ENCODE results near the gene RNF213.

Gene RNF213

DNA sequence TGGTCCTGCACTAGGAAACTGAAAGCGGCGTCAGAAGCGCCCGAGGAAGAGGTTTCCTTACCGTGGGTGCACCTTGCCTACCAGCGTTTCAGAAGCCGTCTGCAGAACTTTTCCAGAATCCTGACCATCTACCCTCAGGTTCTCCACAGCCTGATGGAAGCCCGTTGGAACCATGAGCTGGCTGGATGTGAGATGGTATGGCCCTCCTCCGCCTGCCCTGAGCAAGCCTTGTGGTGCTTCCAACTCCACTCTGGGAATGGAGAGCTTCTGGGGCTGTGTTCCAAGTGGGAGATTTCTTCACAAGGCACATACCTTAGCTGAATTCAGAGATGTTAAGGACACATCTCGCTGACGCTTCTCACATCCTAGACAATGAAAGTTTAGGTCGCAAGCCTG is 102.5 kb downstream of the RNF213 start:
- H3K9me3 ChIP-seq (ENCODE audit: control insufficient read depth in 2 of 2, low read length in 2 of 2) = no peaks in the 10 kb centered on the region
- no peaks in the 10 kb centered on the region for H3K27me3 ChIP-seq (ENCODE audit: control insufficient read depth in 1 of 2, insufficient read depth in 2 of 2, low read length in 2 of 2)
- peaks cover 5% of the 10 kb centered on the region for H3K4me1 ChIP-seq (ENCODE audit: control insufficient read depth, insufficient read depth, low read length)
- H3K36me3 ChIP-seq (ENCODE audit: control insufficient read depth in 2 of 2, insufficient read depth in 2 of 2, low read length in 2 of 2) = peaks cover 59 to 69% of the 10 kb centered on the region in 2 donors
- H3K4me3 ChIP-seq (ENCODE audit: low read length in 2 of 2) = no peak overlapping the region
- H3K9ac ChIP-seq (ENCODE audit: low read length in 2 of 2) = no peak overlapping the region
- no peak overlapping the region for H3K27ac ChIP-seq (ENCODE audit: low read length)

DNA sequence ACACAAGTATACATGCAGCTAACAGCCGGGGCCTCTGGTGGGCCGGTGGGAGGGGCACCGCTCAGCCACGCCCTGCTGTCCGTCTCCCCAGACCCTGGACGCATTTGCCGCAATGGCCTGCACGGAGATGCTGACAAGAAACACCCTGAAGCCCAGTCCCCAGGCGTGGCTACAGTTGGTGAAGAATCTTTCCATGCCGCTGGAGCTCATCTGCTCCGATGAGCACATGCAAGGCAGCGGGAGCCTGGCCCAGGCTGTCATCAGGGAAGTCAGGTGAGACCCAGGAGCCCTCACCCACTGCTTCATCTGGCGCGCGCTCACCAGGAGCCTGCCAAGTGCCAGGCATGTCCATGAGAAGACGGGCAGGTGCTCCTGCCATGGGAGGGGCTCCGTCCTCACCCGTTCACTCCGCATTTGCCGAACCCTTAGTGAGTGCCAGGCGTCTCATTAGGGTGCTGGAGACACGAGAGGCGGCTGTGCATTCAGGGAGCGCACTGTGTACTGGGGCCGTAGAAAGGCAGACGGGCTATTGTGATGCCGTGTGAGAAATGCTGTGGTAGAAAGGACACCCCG is 103.0 kb downstream of the RNF213 start:
- Histone ChIP-seq H3K36me3 (ENCODE audit: control insufficient read depth in 2 of 2, insufficient read depth in 2 of 2, low read length in 2 of 2) (peaks cover 62 to 67% of the 10 kb centered on the region in 2 donors), H3K4me3 (ENCODE audit: low read length in 2 of 2) (no peak overlapping the region), H3K27ac (ENCODE audit: low read length) (no peak overlapping the region), H3K9ac (ENCODE audit: low read length in 2 of 2) (no peak overlapping the region), H3K4me1 (ENCODE audit: control insufficient read depth, insufficient read depth, low read length) (peaks cover 5% of the 10 kb centered on the region), H3K27me3 (ENCODE audit: control insufficient read depth in 1 of 2, insufficient read depth in 2 of 2, low read length in 2 of 2) (no peaks in the 10 kb centered on the region), H3K9me3 (ENCODE audit: control insufficient read depth in 2 of 2, low read length in 2 of 2) (no peaks in the 10 kb centered on the region)

DNA sequence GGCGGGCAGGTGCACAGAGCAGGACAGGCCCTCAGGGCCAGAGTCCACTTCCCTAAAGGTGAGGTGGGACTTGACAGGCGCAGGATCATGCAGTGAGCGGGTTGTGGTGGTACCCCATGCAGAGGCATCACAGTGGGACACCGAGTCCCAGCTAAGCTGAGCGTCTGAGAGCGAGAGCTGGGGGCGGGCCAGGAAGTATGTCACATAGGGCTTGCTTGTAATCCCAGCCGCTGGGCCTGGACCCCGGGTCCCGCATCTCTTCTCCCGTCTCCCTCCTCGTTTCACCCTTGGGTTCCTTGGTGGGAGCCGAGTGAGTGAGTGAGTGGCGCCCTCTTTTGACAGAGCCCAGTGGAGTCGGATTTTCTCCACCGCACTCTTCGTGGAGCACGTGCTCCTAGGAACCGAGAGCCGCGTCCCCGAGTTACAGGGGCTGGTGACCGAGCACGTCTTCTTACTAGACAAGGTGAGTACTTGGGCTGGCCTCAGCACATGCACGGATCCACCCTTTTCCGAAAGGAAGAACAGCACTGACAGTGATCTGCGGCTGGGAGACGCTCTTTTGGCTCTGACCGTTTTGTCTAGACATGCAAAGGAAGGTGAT is 103.5 kb downstream of the RNF213 start:
- H3K27ac ChIP-seq (ENCODE audit: low read length) = no peak overlapping the region
- peaks cover 5% of the 10 kb centered on the region for H3K4me1 ChIP-seq (ENCODE audit: control insufficient read depth, insufficient read depth, low read length)
- H3K36me3 ChIP-seq (ENCODE audit: control insufficient read depth in 2 of 2, insufficient read depth in 2 of 2, low read length in 2 of 2) = peaks cover 66 to 68% of the 10 kb centered on the region in 2 donors
- no peaks in the 10 kb centered on the region for H3K27me3 ChIP-seq (ENCODE audit: control insufficient read depth in 1 of 2, insufficient read depth in 2 of 2, low read length in 2 of 2)
- no peak overlapping the region for H3K4me3 ChIP-seq (ENCODE audit: low read length in 2 of 2)
- no peaks in the 10 kb centered on the region for H3K9me3 ChIP-seq (ENCODE audit: control insufficient read depth in 2 of 2, low read length in 2 of 2)
- no peak overlapping the region for H3K9ac ChIP-seq (ENCODE audit: low read length in 2 of 2)

DNA sequence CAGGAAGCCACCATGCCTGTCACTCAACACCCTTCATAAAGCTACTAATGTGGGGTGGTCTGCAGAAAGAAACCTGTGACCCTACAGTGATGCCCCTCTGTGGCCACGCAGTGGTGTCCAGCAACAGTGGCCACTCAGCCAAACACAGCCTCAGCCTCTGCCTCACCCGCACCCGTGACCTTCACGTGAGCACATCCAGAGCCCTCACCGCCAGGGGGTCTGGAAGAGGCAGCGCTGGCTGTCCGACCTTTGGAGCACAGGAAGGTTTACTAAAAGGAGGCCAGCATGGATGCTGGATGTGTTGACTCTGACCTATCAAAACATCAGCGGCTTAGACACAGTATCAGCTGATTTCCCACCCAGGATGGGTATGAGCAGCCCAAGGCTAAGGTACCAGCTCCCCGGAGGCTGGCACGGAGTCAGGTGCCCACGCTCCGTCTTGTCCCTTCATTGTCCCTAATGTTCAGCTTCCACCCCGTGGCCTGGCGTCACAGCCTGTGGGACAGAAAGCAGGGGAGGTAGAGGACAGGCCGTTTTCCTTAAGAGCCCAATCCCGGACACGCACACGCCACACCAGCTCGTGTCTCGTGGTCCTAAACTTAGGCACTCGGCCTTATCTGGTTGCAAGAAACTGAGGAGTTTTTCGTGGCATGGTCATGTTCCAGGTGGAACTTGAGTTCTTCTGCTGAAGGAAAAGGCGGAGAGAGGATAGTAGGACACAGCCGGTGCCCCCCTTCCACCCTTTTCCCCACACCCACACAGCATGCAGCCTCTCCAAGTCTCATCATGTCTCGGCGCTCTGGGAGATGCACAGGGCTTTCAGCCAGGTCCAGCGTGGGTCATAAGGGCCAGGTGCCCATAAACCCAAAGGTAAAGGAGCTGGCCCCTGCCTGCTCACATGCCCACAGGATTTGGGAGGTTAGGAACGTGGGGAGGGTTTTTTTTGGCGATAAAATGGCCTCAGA is 104.6 kb downstream of the RNF213 start:
- H3K36me3 ChIP-seq (ENCODE audit: control insufficient read depth in 2 of 2, insufficient read depth in 2 of 2, low read length in 2 of 2) = peaks cover 70 to 71% of the 10 kb centered on the region in 2 donors
- peaks cover 5% of the 10 kb centered on the region for H3K4me1 ChIP-seq (ENCODE audit: control insufficient read depth, insufficient read depth, low read length)
- no peak overlapping the region for H3K9ac ChIP-seq (ENCODE audit: low read length in 2 of 2)
- no peaks in the 10 kb centered on the region for H3K27me3 ChIP-seq (ENCODE audit: control insufficient read depth in 1 of 2, insufficient read depth in 2 of 2, low read length in 2 of 2)
- H3K9me3 ChIP-seq (ENCODE audit: control insufficient read depth in 2 of 2, low read length in 2 of 2) = no peaks in the 10 kb centered on the region
- H3K27ac ChIP-seq (ENCODE audit: low read length) = no peak overlapping the region
- H3K4me3 ChIP-seq (ENCODE audit: low read length in 2 of 2) = no peak overlapping the region

DNA sequence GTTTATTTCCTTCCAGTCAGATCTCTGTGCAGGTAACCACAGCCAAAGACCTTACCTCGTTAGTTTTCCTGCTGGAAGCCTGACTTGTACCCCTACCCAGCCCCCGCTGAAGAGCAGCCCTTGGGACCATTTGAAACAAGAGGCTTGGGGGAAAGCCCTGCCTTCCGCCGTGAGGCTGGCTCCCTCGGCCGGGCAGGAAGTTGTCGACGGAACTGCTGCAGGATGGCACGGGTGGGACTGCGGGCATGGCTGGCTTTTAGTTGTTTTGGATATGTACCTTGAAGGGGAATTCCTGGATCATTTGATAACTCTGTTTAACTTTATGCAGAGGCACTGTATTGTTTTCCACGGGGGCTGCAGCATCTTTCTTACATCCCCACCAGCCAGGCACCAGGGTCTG is 105.3 kb downstream of the RNF213 start:
- Histone ChIP-seq H3K9ac (ENCODE audit: low read length in 2 of 2) (no peak overlapping the region), H3K36me3 (ENCODE audit: control insufficient read depth in 2 of 2, insufficient read depth in 2 of 2, low read length in 2 of 2) (peaks cover 68 to 70% of the 10 kb centered on the region in 2 donors), H3K4me1 (ENCODE audit: control insufficient read depth, insufficient read depth, low read length) (peaks cover 5% of the 10 kb centered on the region), H3K9me3 (ENCODE audit: control insufficient read depth in 2 of 2, low read length in 2 of 2) (no peaks in the 10 kb centered on the region), H3K4me3 (ENCODE audit: low read length in 2 of 2) (no peak overlapping the region), H3K27ac (ENCODE audit: low read length) (no peak overlapping the region), H3K27me3 (ENCODE audit: control insufficient read depth in 1 of 2, insufficient read depth in 2 of 2, low read length in 2 of 2) (no peaks in the 10 kb centered on the region)

DNA sequence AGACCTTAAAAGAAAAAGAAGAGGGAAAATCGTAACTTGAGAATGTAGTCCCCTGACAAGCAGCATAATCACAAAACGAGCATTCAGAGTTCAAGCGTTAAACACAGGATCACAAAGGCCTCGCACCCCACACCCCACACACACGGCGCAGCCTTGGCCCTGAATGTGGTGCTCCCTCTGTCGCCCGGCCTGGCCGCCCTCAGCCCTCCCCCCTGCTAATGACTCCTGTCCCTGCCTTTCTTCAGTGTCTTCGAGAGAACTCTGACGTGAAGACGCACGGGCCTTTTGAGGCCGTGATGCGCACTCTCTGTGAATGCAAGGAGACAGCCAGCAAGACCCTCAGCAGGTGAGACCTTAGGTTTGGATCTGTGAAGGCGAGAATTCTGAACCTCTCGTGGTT is 106.9 kb downstream of the RNF213 start:
- Histone ChIP-seq H3K27me3 (ENCODE audit: control insufficient read depth in 1 of 2, insufficient read depth in 2 of 2, low read length in 2 of 2) (no peaks in the 10 kb centered on the region), H3K4me1 (ENCODE audit: control insufficient read depth, insufficient read depth, low read length) (peaks cover 5% of the 10 kb centered on the region), H3K36me3 (ENCODE audit: control insufficient read depth in 2 of 2, insufficient read depth in 2 of 2, low read length in 2 of 2) (peaks cover 64% of the 10 kb centered on the region in 2 donors)

DNA sequence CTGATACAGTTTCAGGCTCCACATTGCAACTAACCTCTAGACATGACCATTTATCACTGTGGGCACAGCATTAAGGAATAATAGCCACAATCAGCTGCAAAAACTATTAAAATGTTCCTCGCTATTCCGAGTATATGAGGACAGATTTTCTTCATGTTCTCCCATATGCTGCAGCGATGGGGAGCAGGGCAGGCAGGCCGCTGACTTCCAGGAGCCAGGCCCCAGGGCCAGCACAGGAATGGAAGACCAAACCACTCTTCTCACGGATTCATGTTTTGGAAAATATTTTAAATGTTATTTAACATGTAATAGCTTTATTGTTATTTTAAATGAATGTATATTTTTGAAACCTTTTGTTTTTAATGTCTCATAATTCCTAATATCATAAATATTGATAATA is 110.5 kb downstream of the RNF213 start:
- no peak overlapping the region for H3K4me3 ChIP-seq (ENCODE audit: low read length in 2 of 2)
- no peak overlapping the region for H3K9ac ChIP-seq (ENCODE audit: low read length in 2 of 2)
- no peak overlapping the region for H3K27ac ChIP-seq (ENCODE audit: low read length)
- H3K27me3 ChIP-seq (ENCODE audit: control insufficient read depth in 1 of 2, insufficient read depth in 2 of 2, low read length in 2 of 2) = no peaks in the 10 kb centered on the region
- H3K9me3 ChIP-seq (ENCODE audit: control insufficient read depth in 2 of 2, low read length in 2 of 2) = no peaks in the 10 kb centered on the region
- H3K36me3 ChIP-seq (ENCODE audit: control insufficient read depth in 2 of 2, insufficient read depth in 2 of 2, low read length in 2 of 2) = peaks cover 62 to 66% of the 10 kb centered on the region in 2 donors
- H3K4me1 ChIP-seq (ENCODE audit: control insufficient read depth, insufficient read depth, low read length) = no peaks in the 10 kb centered on the region

More for the DNA sequence above, 106.9 kb downstream of the RNF213 start:
- no peak overlapping the region for H3K4me3 ChIP-seq (ENCODE audit: low read length in 2 of 2)
- H3K9ac ChIP-seq (ENCODE audit: low read length in 2 of 2) = no peak overlapping the region
- no peaks in the 10 kb centered on the region for H3K9me3 ChIP-seq (ENCODE audit: control insufficient read depth in 2 of 2, low read length in 2 of 2)
- H3K27ac ChIP-seq (ENCODE audit: low read length) = no peak overlapping the region

DNA sequence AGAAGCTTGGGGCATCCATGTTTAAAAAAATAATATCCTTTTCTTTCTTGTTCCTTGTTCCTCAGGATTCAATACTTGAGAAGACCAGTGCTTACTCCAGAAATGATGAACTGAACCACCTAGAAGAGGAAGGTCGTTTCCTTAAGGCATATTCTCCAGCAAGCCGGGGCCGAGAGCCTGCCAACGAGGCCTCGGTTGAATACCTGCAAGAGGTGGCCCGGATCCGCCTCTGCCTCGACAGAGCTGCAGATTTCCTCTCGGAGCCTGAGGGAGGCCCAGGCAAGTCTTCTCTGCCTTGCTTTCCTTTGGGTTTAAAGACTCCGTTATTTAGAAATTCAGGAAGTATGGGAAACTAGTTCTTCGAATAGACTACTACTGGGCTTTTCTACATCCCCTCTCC is 111.8 kb downstream of the RNF213 start:
- H3K9me3 ChIP-seq (ENCODE audit: control insufficient read depth in 2 of 2, low read length in 2 of 2) = no peaks in the 10 kb centered on the region
- H3K27ac ChIP-seq (ENCODE audit: low read length) = no peak overlapping the region
- H3K4me3 ChIP-seq (ENCODE audit: low read length in 2 of 2) = no peak overlapping the region
- no peaks in the 10 kb centered on the region for H3K4me1 ChIP-seq (ENCODE audit: control insufficient read depth, insufficient read depth, low read length)
- no peaks in the 10 kb centered on the region for H3K27me3 ChIP-seq (ENCODE audit: control insufficient read depth in 1 of 2, insufficient read depth in 2 of 2, low read length in 2 of 2)
- H3K36me3 ChIP-seq (ENCODE audit: control insufficient read depth in 2 of 2, insufficient read depth in 2 of 2, low read length in 2 of 2) = peaks cover 72 to 73% of the 10 kb centered on the region in 2 donors
- H3K9ac ChIP-seq (ENCODE audit: low read length in 2 of 2) = no peak overlapping the region

DNA sequence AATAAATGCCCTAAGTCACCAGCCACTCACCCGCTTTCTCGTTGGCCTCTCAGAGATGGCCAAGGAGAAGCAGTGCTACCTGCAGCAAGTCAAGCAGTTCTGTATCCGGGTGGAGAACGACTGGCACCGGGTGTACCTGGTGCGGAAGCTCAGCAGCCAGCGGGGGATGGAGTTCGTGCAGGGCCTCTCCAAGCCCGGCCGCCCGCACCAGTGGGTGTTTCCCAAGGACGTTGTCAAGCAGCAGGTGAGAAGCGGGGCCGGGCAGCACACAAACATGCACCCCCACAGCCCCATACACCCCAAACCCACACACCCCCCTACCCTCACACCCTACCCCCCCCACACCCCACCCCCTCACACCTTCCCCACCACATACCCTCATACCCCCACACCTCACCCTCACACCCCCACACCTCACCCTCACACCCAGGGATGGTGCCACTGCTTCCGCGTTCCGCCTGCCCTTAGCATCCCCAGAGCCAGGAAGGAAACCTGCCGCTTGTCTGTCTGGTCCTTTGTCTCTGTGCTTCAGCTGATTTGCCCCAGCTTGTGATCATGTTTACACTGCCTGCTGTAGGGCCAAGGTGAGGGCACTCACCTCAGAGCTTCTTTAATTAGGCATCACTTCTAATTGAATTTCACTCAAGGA is 112.4 kb downstream of the RNF213 start:
- Histone ChIP-seq H3K27ac (ENCODE audit: low read length) (no peak overlapping the region), H3K27me3 (ENCODE audit: control insufficient read depth in 1 of 2, insufficient read depth in 2 of 2, low read length in 2 of 2) (no peaks in the 10 kb centered on the region), H3K9ac (ENCODE audit: low read length in 2 of 2) (no peak overlapping the region), H3K4me1 (ENCODE audit: control insufficient read depth, insufficient read depth, low read length) (no peaks in the 10 kb centered on the region), H3K36me3 (ENCODE audit: control insufficient read depth in 2 of 2, insufficient read depth in 2 of 2, low read length in 2 of 2) (peaks cover 72 to 73% of the 10 kb centered on the region in 2 donors), H3K9me3 (ENCODE audit: control insufficient read depth in 2 of 2, low read length in 2 of 2) (no peaks in the 10 kb centered on the region), H3K4me3 (ENCODE audit: low read length in 2 of 2) (no peak overlapping the region)

DNA sequence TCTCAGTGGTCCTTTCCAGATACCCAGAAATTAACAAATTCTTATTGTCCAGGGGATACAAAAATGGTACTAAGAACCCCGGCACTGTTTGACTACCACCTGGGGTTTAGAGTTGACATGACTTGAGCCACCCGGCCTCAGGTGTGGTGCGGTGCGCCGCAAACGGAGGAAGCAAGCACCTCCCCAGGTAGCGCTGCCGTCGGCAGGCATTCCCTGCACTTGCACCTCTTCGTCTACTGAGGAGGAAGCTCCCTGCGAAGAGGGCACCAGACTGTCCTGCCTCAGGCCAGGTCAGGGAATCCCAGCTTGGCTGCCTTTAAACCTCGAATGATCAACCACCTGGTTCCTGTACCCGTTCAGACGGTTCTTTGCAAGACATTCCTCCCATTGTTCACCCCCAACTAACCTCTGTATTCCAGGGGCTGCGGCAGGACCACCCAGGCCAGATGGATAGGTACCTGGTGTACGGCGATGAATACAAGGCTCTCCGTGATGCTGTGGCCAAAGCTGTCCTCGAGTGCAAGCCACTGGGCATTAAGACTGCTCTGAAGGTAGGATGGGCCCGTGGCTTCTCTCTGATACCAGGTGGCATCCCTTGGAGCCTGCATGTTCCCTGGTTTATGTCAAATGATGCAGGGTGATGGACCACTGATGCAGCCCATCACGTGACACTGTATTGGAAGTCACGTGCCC is 113.5 kb downstream of the RNF213 start:
- Histone ChIP-seq H3K27ac (ENCODE audit: low read length) (no peak overlapping the region), H3K4me1 (ENCODE audit: control insufficient read depth, insufficient read depth, low read length) (no peaks in the 10 kb centered on the region), H3K36me3 (ENCODE audit: control insufficient read depth in 2 of 2, insufficient read depth in 2 of 2, low read length in 2 of 2) (peaks cover 68 to 76% of the 10 kb centered on the region in 2 donors), H3K4me3 (ENCODE audit: low read length in 2 of 2) (no peak overlapping the region), H3K9ac (ENCODE audit: low read length in 2 of 2) (no peak overlapping the region), H3K9me3 (ENCODE audit: control insufficient read depth in 2 of 2, low read length in 2 of 2) (no peaks in the 10 kb centered on the region), H3K27me3 (ENCODE audit: control insufficient read depth in 1 of 2, insufficient read depth in 2 of 2, low read length in 2 of 2) (no peaks in the 10 kb centered on the region)

All from stomach smooth muscle (tissue), 2 donors.